GM21381 (cell line): ENCODE measurements around the gene CPLANE2.

Experiments
- ATAC-seq: cut with Tn5 transposase; IDR thresholded peaks from one replicate; pipeline ENCODE4 v1.9.1; 2021; ENCODE audit warnings: mild to moderate bottlenecking, moderate library complexity; ENCODE audit not compliant: unreplicated experiment

The CPLANE2 gene

DNA sequence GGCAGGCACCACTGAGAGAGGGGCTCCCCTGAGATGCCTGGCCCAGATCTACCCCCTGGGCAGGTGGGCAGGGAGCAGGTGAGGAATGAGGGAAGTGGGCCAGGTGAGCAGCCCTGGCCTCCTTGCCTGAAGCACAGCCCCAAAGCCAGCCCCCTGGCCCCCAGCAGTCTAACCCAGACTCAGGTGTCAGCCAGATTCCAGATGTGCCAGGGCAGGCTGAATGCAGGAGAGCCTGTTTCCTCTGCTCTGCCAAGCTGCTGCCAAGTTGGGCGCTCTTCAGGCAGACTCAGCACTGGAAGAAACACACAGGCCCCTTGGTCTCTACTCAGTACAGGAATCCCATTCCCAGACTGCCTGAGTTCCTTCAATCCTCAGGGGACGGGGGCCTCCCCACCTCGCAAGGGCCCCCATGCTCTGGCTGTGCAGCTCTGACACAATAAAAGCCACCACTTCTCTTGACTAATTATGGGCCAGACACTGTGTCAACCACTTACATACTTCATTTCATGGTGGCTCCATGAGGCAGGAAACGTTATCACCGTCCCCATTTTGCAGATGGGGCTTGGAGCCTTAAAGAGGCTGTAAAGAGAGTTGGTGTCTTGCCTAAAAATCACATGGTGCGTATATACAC is 45.0 kb downstream of the CPLANE2 start:
- no peak for ATAC-seq

DNA sequence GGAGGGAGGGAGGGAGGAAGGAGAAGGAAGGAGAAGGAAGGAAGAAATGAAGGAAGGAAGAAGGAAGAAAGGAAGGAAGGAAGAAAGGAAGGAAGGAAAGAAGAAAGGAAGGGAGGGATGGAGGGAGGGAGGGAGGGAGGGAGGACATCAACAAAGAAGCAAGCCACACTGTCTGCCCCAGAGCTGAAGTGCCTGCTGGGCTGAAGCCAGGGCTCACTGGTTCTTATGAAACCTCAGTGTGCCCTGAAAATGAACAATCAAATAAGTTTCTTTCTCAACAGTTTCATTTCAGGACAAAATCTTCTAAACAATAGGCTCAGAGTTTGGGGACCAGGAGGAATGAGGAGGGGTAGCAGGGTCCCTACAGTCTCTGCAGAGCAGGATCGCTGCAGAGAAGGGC is 45.7 kb downstream of the CPLANE2 start:
- ATAC-seq, result no peak

DNA sequence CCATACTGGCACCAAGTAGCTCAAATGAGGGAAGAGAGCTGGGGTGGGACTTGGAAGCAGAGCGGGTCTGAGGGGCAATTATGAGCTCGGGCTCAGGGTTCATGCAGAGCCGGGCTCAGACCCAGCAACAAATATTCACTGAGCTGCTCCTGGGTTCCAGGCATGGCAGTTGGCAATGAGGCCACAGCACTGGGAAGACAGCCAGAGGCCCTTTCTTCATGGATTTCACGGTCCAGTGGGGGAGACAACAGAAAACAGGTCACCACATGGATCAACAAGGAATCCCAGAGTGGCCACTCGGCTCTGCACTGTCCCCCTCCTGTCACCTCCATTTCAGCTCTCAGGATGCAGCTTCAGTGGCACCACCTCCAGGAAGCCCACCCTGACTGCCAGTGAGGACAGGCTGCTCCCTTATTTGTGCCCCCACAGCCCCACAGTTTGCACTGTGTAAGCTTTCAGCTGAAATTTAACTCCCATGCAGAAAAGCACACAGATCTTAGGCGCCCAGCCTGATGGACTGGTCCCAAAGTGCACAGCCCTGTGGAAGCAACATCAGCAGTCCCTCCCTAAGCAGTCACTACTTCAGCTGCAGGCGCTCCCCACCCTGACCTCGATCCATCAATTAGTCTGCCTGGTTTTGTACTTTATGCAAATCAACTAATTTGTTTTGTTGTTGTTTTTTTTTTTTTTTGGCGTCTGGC is 46.9 kb downstream of the CPLANE2 start:
- ATAC-seq, result no peak

DNA sequence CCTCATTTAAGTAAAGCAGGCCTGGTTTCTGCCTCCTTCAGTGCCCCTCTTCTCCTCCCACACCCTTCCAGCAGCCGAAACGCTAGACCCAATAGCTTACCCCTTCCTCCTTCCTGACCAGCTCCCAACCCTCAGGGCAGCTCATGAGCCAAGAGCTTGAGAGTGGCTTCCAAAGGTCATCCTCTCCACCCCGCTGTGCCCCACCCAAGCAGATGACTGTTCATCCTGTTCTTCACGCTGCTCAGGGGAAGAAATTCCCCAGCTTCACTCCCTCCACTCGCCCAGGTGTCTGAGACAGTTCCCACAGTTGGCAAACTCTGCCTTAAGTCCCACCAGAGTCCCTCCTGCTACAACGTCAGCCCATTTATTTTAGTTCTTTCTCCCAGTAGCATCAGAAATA is 48.0 kb downstream of the CPLANE2 start:
- no peak for ATAC-seq

DNA sequence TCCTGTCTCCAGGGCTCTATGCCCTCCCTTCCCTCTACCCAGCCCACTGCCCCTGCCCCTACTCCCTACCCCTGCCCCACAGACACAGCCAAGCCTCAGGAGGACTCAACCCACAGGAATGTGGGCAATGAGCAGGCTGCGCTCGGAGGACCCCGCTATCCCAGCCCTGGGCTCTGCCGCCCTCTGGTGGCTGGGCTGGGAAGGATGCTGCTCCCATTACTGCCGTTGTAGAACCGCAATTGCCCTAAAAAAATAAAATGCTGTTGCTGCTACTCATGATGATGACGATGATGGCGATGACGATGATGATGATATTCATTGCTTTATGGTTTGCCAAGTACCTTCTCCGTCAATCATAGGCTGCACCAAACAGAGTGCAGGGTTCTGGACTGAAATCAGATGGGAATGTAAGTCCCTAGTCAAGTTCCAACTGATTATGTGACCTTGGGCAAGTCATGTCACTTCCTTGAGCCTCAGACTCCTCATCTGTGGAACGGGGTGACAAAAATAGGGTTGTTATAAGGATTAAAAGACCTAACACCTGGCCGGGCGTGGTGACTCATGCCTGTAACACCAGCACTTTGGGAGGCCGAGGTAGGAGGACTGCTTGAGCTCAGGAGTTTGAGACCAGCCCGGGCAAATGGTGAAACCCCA is 49.1 kb downstream of the CPLANE2 start:
- ATAC-seq, result no peak

DNA sequence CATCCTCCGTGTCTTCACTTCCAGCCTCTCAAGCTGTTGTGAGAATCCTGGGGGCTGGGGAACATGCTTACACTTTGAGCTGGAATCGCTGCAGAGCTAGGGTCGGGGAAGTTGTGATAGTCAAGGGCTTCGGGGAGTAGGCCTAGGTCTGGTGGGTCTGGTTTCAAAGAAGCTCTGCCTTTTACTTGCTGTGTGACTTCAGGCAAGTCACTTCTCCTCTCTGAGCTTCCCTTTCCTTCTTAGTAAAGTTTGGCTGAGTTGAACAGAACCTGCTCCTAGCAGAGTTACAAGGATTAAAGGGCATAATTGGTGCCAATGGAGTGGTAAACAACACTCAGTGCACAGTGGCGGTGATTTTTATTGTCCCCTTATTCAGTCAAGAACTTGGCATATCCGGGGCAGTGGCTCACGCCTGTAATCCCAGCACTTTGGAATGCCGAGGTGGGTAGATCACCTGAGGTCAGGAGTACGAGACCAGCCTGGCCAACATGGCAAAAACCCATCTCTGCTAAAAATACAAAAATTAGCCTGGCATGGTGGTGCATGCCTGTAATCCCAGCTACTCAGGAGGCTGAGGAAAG is 50.2 kb downstream of the CPLANE2 start:
- no peak for ATAC-seq

DNA sequence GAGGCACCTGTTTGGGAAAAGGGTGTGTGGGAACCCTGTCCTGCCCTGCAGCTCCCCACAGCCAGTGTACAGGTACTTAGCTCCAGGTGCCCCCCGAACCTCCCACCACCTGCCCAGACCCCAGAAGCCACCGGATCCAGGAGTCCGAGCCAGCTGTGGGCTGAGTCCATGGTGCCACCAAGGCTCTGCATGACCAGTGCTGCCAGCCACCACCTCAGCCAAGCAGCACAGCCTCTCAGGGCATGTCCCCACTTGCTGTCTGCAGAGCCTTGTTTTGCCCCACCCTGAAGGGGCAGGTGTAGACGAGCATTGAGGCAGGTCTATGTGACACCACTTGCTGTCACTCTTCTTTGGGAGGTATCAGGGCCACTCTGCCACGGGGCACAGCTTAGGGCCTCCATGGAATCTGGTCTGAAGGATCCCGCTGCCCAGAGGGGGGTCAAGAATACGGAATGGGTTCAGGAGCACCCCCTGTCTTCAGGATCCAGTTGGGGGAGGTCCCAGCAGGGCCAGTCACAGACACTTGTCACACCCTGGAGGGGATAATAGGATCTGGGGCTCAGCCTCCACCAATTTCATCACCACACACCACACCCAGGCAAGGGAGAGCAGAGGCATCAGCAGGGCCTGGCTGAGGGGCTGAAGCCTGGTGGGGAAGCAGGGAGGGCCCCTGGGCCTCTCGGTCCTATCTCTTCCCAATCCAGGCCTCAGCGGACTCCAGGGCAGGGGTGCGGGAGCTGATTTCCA is 52.3 kb downstream of the CPLANE2 start:
- ATAC-seq, result no peak

DNA sequence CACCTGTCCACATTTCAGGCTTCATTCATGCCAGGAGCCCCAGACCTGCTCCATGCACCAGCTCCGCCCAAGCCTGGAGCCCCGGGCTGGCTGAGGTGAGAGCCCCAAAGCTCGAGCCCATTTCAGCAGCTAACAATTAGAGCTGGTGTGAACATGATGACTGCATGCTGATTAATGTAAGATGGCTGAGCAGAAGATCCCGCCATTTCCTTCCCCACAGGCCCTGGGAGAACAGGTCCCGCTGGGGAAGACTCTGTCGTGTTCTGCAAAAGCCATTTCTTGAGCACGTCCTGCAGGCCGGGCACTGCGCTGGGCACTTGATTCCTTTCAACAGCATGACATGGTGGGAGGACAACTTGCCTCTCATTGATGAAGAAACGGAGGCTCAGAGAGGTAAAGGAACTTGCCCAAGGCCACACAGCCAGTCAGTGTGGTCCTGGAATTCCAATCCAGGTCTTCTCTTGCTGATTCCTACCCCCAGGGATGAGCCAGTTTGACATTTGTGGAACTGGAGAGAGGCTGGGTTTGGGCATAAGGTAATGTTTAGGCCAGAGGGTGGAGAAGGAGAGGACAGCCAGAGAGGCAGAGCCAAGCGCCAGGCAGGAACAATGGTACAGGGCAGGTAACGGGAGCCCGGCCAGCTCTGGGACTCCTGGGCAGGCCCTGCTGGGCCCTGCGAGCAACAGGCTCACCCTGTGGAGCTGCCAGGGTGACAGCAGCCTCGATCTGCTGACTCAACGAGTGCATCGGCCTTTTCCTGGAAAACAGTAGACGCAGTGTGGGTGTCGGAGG is 53.0 kb downstream of the CPLANE2 start:
- ATAC-seq, result no peak

DNA sequence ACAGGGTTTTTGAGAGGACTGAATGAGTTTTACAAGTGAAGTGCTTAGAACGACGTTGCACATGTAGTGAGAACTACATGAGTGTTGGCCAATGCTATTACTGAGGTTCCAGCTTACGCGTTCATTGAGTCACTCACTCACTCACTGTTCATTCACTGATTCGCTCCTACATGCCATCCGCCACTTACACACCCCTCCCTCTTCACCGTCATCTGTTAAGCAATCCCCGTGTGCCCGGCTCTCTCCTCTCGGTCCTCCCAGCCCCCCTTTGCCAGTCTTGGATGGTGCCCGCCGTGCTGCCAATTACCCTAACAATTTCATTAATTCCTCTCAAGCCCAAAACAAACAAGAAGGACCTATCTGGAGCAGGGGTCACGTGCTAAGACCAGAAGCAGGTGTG is 53.8 kb downstream of the CPLANE2 start:
- no peak for ATAC-seq

DNA sequence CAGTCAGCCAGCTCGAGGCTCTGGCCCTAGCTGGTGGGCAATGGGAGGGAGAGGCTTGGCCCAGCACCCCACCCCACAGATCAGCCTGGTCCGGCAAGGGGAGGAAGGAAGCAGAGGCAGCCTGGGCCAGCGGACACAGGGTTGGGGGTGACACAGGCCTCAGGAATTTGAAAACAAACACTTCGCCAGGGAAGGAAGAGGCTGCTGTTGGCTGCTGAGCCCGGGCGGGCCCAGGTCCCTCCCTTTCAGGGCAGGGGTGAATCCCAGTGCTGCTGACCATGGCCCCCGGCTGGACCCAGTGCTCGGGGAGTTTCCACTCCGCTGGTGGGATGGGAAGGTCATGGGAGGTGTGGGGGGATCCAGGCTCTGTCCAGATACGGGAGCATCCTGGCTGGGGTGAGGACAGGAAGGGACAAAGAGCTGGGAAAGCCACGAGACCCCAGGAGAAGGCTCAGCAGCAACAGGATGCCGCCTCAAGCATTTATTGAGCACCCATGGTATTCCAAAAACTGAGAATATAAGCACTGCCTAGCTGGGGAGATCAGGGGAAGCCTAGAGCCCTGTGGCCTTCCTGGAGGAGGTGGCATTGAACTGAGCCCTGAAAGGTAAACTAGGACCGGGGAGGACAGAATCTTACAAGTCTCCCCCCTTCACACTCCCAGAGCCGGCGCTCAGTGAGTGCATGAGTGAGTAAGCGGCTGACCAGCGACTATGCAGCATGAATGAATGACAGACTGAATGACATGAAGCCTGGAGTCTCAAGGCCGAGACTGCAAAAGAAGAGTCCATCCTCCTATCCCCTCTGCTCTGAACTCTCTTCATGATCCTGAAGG is 54.9 kb downstream of the CPLANE2 start:
- no peak for ATAC-seq
